ENCODE data around the gene DAGLA.

DAGLA gene

GRCh38 chr11:61737131-61737530 is 56.9 kb downstream of the DAGLA start:
- Histone ChIP-seq H3K4me2 (ENCODE audit: low read length) (no peak overlapping the region), H3K9me3 (ENCODE audit: low read length) (no peaks in the 10 kb centered on the region), H3F3A (ENCODE audit: insufficient read depth, low read length) (no peaks in the 10 kb centered on the region), H3K9ac (ENCODE audit: low read length) (no peak overlapping the region), H3K9me2 (ENCODE audit: low read depth, low read length) (no peaks in the 10 kb centered on the region), H3K27me3 (ENCODE audit: insufficient read depth, low read length) (peaks cover 5% of the 10 kb centered on the region; the same call in 1 of the 2 replicates), H3K4me3 (ENCODE audit: low read depth, low read length, poor library complexity, severe bottlenecking) (no peak overlapping the region), H3K4me1 (ENCODE audit: insufficient read depth, low read length, severe bottlenecking) (no peaks in the 10 kb centered on the region), H2AFZ (ENCODE audit: low read length) (no peak overlapping the region), H3K27ac (ENCODE audit: low read depth, low read length, poor library complexity, severe bottlenecking) (no peak overlapping the region), H3K79me2 (ENCODE audit: insufficient read depth, low read length) (no peaks in the 10 kb centered on the region), H3K36me3 (ENCODE audit: insufficient read depth, low read length) (no peaks in the 10 kb centered on the region), H4K20me1 (ENCODE audit: insufficient read depth, low read length) (no peaks in the 10 kb centered on the region)
- peak; percentile 61 for TF ChIP-seq CTCF (IDR thresholded peaks at IDR 0.05; ENCODE audit: low read length)
- no peak for TF ChIP-seq EZH2 (IDR thresholded peaks at IDR 0.05; ENCODE audit: borderline replicate concordance, low read length)

GRCh38 chr11:61737636-61738386 is 57.6 kb downstream of the DAGLA start:
- H3K9me2 ChIP-seq (ENCODE audit: low read depth, low read length), result no peaks in the 10 kb centered on the region
- H3K9ac ChIP-seq (ENCODE audit: low read length), result no peak overlapping the region
- no peak overlapping the region for H3K4me2 ChIP-seq (ENCODE audit: low read length)
- H3K36me3 ChIP-seq (ENCODE audit: insufficient read depth, low read length), result no peaks in the 10 kb centered on the region
- H2AFZ ChIP-seq (ENCODE audit: low read length), result no peak overlapping the region
- no peaks in the 10 kb centered on the region for H4K20me1 ChIP-seq (ENCODE audit: insufficient read depth, low read length)
- no peaks in the 10 kb centered on the region for H3K79me2 ChIP-seq (ENCODE audit: insufficient read depth, low read length)
- TF ChIP-seq CTCF (IDR thresholded peaks at IDR 0.05; ENCODE audit: low read length) (peak; percentile 8; the same call in 1 of the 2 replicates), EZH2 (IDR thresholded peaks at IDR 0.05; ENCODE audit: borderline replicate concordance, low read length) (no peak)
- H3K27me3 ChIP-seq (ENCODE audit: insufficient read depth, low read length), result peaks cover 5% of the 10 kb centered on the region; the same call in 1 of the 2 replicates
- H3K4me1 ChIP-seq (ENCODE audit: insufficient read depth, low read length, severe bottlenecking), result no peaks in the 10 kb centered on the region
- no peaks in the 10 kb centered on the region for H3F3A ChIP-seq (ENCODE audit: insufficient read depth, low read length)
- no peak overlapping the region for H3K27ac ChIP-seq (ENCODE audit: low read depth, low read length, poor library complexity, severe bottlenecking)
- no peak overlapping the region for H3K4me3 ChIP-seq (ENCODE audit: low read depth, low read length, poor library complexity, severe bottlenecking)
- H3K9me3 ChIP-seq (ENCODE audit: low read length), result no peaks in the 10 kb centered on the region

- Histone ChIP-seq H2AFZ (ENCODE audit: low read length) (no peak overlapping the region), H3K79me2 (ENCODE audit: insufficient read depth, low read length) (no peaks in the 10 kb centered on the region), H3K27ac (ENCODE audit: low read depth, low read length, poor library complexity, severe bottlenecking) (no peak overlapping the region), H3K27me3 (ENCODE audit: insufficient read depth, low read length) (peaks cover 5% of the 10 kb centered on the region; the same call in 1 of the 2 replicates), H3K36me3 (ENCODE audit: insufficient read depth, low read length) (no peaks in the 10 kb centered on the region), H3K4me2 (ENCODE audit: low read length) (no peak overlapping the region), H3K4me1 (ENCODE audit: insufficient read depth, low read length, severe bottlenecking) (no peaks in the 10 kb centered on the region), H4K20me1 (ENCODE audit: insufficient read depth, low read length) (no peaks in the 10 kb centered on the region), H3F3A (ENCODE audit: insufficient read depth, low read length) (no peaks in the 10 kb centered on the region), H3K9me2 (ENCODE audit: low read depth, low read length) (no peaks in the 10 kb centered on the region), H3K9ac (ENCODE audit: low read length) (no peak overlapping the region), H3K4me3 (ENCODE audit: low read depth, low read length, poor library complexity, severe bottlenecking) (no peak overlapping the region), H3K9me3 (ENCODE audit: low read length) (no peaks in the 10 kb centered on the region)
- TF ChIP-seq CTCF (IDR thresholded peaks at IDR 0.05; ENCODE audit: low read length), result no peak
- TF ChIP-seq EZH2 (IDR thresholded peaks at IDR 0.05; ENCODE audit: borderline replicate concordance, low read length), result no peak
These were observed 58.6 kb downstream of the DAGLA start for GRCh38 chr11:61738776-61739175.

All from OCI-LY1 (cell line).